GM18951 (cell line): ENCODE measurements around the gene SLC9A7.

ENCODE experiments used
- POLR2A ChIP-seq: IDR thresholded peaks from 4 replicates; pipeline ENCODE4 v1.6.1; 2011; ENCODE audit warnings: mild to moderate bottlenecking; ENCODE audit not compliant: insufficient read length, insufficient read depth; ENCODE audit errors: extremely low read depth
- in situ Hi-C: fragments of 300-500 bp; cut with MboI; formaldehyde crosslinking; loops from one replicate; pipeline ENCODE4 v1.12.0; 2022; ENCODE audit warnings: low sequenced_read_pairs, mixed read lengths, inconsistent platforms; ENCODE audit not compliant: unreplicated experiment

SLC9A7 gene

GRCh38 chrX:46637938-46638337 is 121.0 kb downstream of the SLC9A7 start:
- no peak for TF ChIP-seq POLR2A
- in situ Hi-C loops: loop anchor here (10.0 kb wide), 1 partner anchor 1227 kb away; no protein-coding TSS in a partner anchor

GRCh38 chrX:46636223-46636622 is 122.7 kb downstream of the SLC9A7 start:
- in situ Hi-C loops: loop anchor here (10.0 kb wide), 1 partner anchor 1229 kb away; no protein-coding TSS in a partner anchor
- TF ChIP-seq POLR2A: no peak

- in situ Hi-C loops: loop anchor here (10.0 kb wide), 1 partner anchor 1230 kb away; no protein-coding TSS in a partner anchor
- no peak for TF ChIP-seq POLR2A
Observed at GRCh38 chrX:46635186-46635585, 123.7 kb downstream of the SLC9A7 start.

GRCh38 chrX:46634577-46634976 is 124.3 kb downstream of the SLC9A7 start:
- in situ Hi-C loops: loop anchor here (10.0 kb wide), 1 partner anchor 1230 kb away; no protein-coding TSS in a partner anchor
- TF ChIP-seq POLR2A: no peak

GRCh38 chrX:46630141-46630540 is 128.8 kb downstream of the SLC9A7 start:
- in situ Hi-C loops: loop anchor here (10.0 kb wide), 1 partner anchor 1235 kb away; no protein-coding TSS in a partner anchor
- TF ChIP-seq POLR2A: no peak

GRCh38 chrX:46628460-46629371 is 130.2 kb downstream of the SLC9A7 start:
- no peak for TF ChIP-seq POLR2A
- in situ Hi-C loops: no loop called here

GRCh38 chrX:46627711-46628419 is 131.1 kb downstream of the SLC9A7 start:
- in situ Hi-C loops: no loop called here
- TF ChIP-seq POLR2A: no peak

GRCh38 chrX:46627062-46627461 is 131.9 kb downstream of the SLC9A7 start:
- no peak for TF ChIP-seq POLR2A
- in situ Hi-C loops: no loop called here

- in situ Hi-C loops: no loop called here
- TF ChIP-seq POLR2A: no peak
Observed at GRCh38 chrX:46626566-46626965, 132.4 kb downstream of the SLC9A7 start.

- no peak for TF ChIP-seq POLR2A
- in situ Hi-C loops: no loop called here
Observed at GRCh38 chrX:46624090-46624786, 134.7 kb downstream of the SLC9A7 start.

GRCh38 chrX:46621572-46621971 is 137.3 kb downstream of the SLC9A7 start:
- in situ Hi-C loops: no loop called here

GRCh38 chrX:46620505-46620904 is 138.4 kb downstream of the SLC9A7 start:
- in situ Hi-C loops: no loop called here
- TF ChIP-seq POLR2A: no peak

More at GRCh38 chrX:46621572-46621971, 137.3 kb downstream of the SLC9A7 start:
- no peak for TF ChIP-seq POLR2A

GRCh38 chrX:46618947-46619346 is 140.0 kb downstream of the SLC9A7 start:
- no peak for TF ChIP-seq POLR2A
- in situ Hi-C loops: no loop called here
